AG20443 (cell line): ENCODE data around the gene MMP3.
A peak's percentile ranks its signal among the peaks of the same experiment; 100 is the strongest.
"Not testable (repeated sequence)": the region's sequence is repeated elsewhere in the genome, so short reads cannot be mapped to it uniquely, and the experiment has no call there.

ENCODE experiments used
- DNase-seq: peaks from one replicate; pipeline ENCODE4 v3.0.0; 2012; ENCODE audit warnings: low spot score, mixed read lengths

MMP3 gene

GRCh38 chr11:102843489-102843888 lies at the start of gene MMP3:
TSS of gene MMP3 (minus strand) at chr11:102843609. CDS start at chr11:102843546, 63 bp downstream.
- DNase-seq: peak; percentile 57

GRCh38 chr11:102891736-102892135 lies 48.3 kb upstream of the MMP3 start:
- peak; percentile 65 for DNase-seq

- DNase-seq: peak; percentile 32
These were observed 43.6 kb upstream of the MMP3 start for GRCh38 chr11:102886999-102887398.

- DNase-seq: no peak
These were observed 39.7 kb upstream of the MMP3 start for GRCh38 chr11:102883141-102883540.

GRCh38 chr11:102882389-102883024 lies 39.1 kb upstream of the MMP3 start:
- peak; percentile 61 for DNase-seq

- no peak for DNase-seq
These were observed 36.4 kb upstream of the MMP3 start for GRCh38 chr11:102879801-102880200.

GRCh38 chr11:102878595-102878994 lies 35.2 kb upstream of the MMP3 start:
- no peak for DNase-seq

- no peak for DNase-seq
These were observed 31.4 kb upstream of the MMP3 start, which contains the start of gene MMP12 for GRCh38 chr11:102874852-102875251. TSS of gene MMP12 (minus strand) at chr11:102874982. CDS start at chr11:102874937, 45 bp downstream.

GRCh38 chr11:102869354-102869964 lies 26.1 kb upstream of the MMP3 start:
- DNase-seq: not testable (repeated sequence)

- peak; percentile 28 for DNase-seq
These were observed 24.9 kb upstream of the MMP3 start for GRCh38 chr11:102868339-102868738.

- no peak for DNase-seq
These were observed 21.3 kb upstream of the MMP3 start for GRCh38 chr11:102864724-102865123.

- DNase-seq: no peak
These were observed 10.5 kb upstream of the MMP3 start for GRCh38 chr11:102853956-102854355.

- DNase-seq: no peak
These were observed 9.6 kb upstream of the MMP3 start for GRCh38 chr11:102853055-102853454.

- DNase-seq: peak; percentile 86
These were observed 7.8 kb upstream of the MMP3 start for GRCh38 chr11:102850973-102851745.

- peak; percentile 48 for DNase-seq
These were observed 5.9 kb upstream of the MMP3 start for GRCh38 chr11:102849311-102849710.

GRCh38 chr11:102846292-102846691 lies 2.9 kb upstream of the MMP3 start:
- DNase-seq: no peak

GRCh38 chr11:102842930-102843329 lies 479 bp downstream of the MMP3 start:
- no peak for DNase-seq

- no peak for DNase-seq
These were observed 3.4 kb downstream of the MMP3 start for GRCh38 chr11:102840018-102840417.

- no peak for DNase-seq
These were observed 5.8 kb downstream of the MMP3 start for GRCh38 chr11:102837646-102838045.

GRCh38 chr11:102837156-102837555 lies 6.3 kb downstream of the MMP3 start:
- peak; percentile 14 for DNase-seq

GRCh38 chr11:102836290-102836875 lies 7.0 kb downstream of the MMP3 start:
- DNase-seq: peak; percentile 66

GRCh38 chr11:102833731-102834130 lies 9.7 kb downstream of the MMP3 start:
- DNase-seq: no peak

GRCh38 chr11:102832612-102833011 lies 10.8 kb downstream of the MMP3 start:
- DNase-seq: no peak
